ENCODE measurements around the gene SNAPC2.

SNAPC2 gene

DNA sequence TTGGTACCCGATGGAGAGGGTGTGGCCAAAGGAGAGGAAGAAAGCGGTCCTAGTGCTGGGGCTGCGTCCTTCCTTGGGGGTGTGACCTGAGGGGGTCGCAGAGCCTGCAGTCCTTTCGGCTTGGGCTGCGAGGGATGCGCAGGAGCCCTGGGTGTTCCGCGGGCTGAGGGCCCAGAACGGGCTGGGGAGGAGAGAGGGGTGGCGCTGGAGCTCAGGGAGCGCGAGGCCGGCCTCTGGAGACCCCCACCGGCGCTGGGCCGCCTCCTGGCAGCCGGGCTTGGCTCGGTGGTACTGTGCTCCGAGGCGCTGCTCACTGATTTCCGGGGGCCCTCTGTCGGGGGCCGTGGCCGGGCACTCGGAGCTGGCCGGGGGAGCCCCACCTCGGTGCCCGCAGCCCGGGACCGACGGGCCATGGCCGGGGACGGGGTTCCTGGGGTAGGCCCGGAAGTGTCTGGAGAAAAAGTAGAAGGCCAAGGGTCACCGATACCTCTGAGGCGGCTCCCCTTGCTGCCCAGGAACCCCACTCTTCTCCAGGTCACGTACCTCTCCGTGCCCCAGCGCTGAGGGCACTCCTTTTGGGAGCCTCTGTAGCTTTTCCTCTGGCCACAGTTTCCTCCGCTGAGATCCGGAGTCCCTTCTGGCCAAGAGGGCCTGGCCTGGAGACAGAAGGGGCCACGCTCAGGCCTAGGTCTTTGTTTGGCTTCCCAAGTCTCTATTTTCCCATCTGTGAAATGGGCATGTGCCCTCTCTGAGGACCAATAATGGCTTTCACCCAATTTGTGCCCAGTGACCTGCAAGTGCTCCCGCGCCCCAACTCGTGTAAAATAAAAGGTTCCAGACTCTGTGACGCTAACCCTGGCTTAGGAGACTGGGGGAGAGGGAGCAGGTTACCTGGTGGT lies 47.6 kb upstream of the SNAPC2 start:
- no peaks in the 10 kb centered on the region; the same call in 1 of the 2 replicates for H3K27me3 ChIP-seq (ENCODE audit: insufficient read depth, low read depth)
- H3K79me2 ChIP-seq (ENCODE audit: insufficient read depth, low read depth): no peaks in the 10 kb centered on the region
- peak overlapping the region; percentile 77 for H3K4me2 ChIP-seq
- TF ChIP-seq, protein P1, sequence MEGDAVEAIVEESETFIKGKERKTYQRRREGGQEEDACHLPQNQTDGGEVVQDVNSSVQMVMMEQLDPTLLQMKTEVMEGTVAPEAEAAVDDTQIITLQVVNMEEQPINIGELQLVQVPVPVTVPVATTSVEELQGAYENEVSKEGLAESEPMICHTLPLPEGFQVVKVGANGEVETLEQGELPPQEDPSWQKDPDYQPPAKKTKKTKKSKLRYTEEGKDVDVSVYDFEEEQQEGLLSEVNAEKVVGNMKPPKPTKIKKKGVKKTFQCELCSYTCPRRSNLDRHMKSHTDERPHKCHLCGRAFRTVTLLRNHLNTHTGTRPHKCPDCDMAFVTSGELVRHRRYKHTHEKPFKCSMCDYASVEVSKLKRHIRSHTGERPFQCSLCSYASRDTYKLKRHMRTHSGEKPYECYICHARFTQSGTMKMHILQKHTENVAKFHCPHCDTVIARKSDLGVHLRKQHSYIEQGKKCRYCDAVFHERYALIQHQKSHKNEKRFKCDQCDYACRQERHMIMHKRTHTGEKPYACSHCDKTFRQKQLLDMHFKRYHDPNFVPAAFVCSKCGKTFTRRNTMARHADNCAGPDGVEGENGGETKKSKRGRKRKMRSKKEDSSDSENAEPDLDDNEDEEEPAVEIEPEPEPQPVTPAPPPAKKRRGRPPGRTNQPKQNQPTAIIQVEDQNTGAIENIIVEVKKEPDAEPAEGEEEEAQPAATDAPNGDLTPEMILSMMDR (conservative IDR thresholded peaks at IDR 0.05; ENCODE audit: low read depth, low read length): no peak
- H2AFZ ChIP-seq (ENCODE audit: low read depth): peak overlapping the region; percentile 38; the same call in 1 of the 2 replicates
- peaks cover 25% of the 10 kb centered on the region for H3K4me1 ChIP-seq (ENCODE audit: low read depth, poor library complexity, severe bottlenecking)
- H3K4me3 ChIP-seq (IDR thresholded peaks at IDR 0.05; ENCODE audit: insufficient read depth, low read depth, low read length): no peak overlapping the region
- no peak overlapping the region for H3K27ac ChIP-seq
- H4K20me1 ChIP-seq (ENCODE audit: insufficient read depth): no peaks in the 10 kb centered on the region
- H3K36me3 ChIP-seq (ENCODE audit: insufficient read depth): no peaks in the 10 kb centered on the region
- no peak overlapping the region for H3K9ac ChIP-seq

DNA sequence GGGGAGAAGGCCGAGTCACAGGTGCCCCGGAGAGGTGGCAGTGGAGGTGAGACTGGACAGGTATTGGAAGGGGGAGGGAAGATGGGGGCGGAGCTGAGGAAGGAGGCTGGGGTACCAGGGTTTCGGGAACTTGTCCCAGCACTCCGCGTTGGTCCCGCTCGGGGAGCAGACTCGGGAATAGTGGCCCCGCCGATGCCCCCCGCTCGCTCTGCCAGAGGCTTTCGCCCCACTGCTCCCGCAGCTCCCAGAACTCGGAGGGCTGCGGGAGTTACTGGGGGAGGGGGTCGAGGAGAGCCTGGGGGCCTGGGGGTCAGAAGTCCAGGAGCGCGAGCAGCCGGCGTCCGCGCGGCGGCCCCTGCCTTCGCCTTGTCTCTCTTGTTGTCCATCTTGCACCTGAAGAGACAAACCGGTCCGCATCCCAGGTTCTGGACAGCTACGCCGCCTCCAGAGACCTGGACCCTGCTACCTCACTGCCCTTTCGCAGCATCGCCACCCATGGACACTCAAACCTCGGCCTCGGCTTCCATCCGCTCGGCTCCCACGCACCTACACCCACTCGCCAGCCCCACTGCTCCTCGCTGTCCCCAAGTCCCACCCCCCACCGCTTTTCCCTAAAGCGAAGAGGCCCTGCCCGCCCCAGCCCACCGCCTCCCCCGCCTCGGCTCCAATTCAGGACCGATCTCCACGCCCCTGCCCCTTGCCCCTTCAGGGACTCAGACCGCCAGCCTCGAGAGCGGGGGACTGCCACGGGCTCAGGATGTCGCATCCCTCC lies 46.6 kb upstream of the SNAPC2 start:
- H3K27me3 ChIP-seq (ENCODE audit: insufficient read depth, low read depth): no peaks in the 10 kb centered on the region; the same call in 1 of the 2 replicates
- TF ChIP-seq, protein P1 (conservative IDR thresholded peaks at IDR 0.05; ENCODE audit: low read depth, low read length): no peak
- no peaks in the 10 kb centered on the region for H3K36me3 ChIP-seq (ENCODE audit: insufficient read depth)
- H4K20me1 ChIP-seq (ENCODE audit: insufficient read depth): no peaks in the 10 kb centered on the region
- no peak overlapping the region for H3K27ac ChIP-seq
- no peak overlapping the region for H3K9ac ChIP-seq
- no peak overlapping the region for H2AFZ ChIP-seq (ENCODE audit: low read depth)
- H3K4me2 ChIP-seq: no peak overlapping the region
- H3K4me3 ChIP-seq (IDR thresholded peaks at IDR 0.05; ENCODE audit: insufficient read depth, low read depth, low read length): no peak overlapping the region
- peaks cover 22% of the 10 kb centered on the region for H3K4me1 ChIP-seq (ENCODE audit: low read depth, poor library complexity, severe bottlenecking)
- H3K79me2 ChIP-seq (ENCODE audit: insufficient read depth, low read depth): no peaks in the 10 kb centered on the region

DNA sequence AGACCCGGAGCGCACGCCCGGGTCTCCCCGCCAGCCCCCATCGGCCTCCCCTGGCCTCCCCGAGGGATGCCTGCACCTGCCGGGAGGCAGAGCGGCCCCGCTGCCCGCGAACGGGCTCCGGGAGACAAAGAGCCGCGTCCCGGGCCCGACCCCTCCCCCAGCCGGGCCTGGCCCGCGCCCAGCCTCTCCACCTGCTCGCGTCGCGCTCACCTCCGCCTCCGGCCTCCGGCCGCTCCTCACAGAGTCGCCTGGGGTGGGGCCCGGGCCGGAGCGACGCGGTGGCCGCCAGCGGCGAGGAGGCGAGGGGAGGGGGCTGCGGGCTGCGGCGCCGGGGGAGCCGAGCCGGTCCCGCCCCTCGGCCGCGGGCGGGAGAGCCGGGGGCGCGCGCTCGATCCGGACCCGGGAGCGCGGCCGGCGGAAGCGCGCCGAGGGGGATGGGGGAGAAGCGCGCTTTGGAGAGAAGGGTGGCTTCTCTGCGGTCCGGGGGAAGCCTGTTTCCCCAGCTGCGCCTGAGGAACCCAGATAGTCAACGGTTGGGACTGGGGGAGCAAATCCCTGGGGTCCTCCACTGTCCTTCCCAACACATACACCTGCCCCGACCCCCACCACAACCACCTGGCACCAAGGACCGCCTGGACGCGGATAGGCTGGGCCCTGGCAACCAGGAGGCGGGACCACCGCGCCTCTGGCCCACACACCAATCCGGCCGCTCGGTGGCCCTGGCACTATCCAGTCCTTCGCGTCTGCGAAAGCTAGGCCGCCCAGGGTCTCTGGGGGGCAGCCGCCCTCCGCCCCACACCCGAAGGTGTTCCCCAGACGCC lies 45.9 kb upstream of the SNAPC2 start, which contains the start of gene PRR36:
Gene PRR36, minus strand, starts transcription at position 315 of the 821 bp plus-strand sequence. CDS start 701 bp downstream, outside the sequence.
- no peak within 1 kb of the TSS for H3K9ac ChIP-seq
- peaks cover 22% of the 10 kb centered on the region for H3K4me1 ChIP-seq (ENCODE audit: low read depth, poor library complexity, severe bottlenecking)
- no peak within 1 kb of the TSS for H3K27ac ChIP-seq
- no peaks in the 10 kb centered on the region for H3K79me2 ChIP-seq (ENCODE audit: insufficient read depth, low read depth)
- H3K27me3 ChIP-seq (ENCODE audit: insufficient read depth, low read depth): no peaks in the 10 kb centered on the region; the same call in 1 of the 2 replicates
- H3K36me3 ChIP-seq (ENCODE audit: insufficient read depth): no peaks in the 10 kb centered on the region
- TF ChIP-seq, protein P1 (conservative IDR thresholded peaks at IDR 0.05; ENCODE audit: low read depth, low read length): no peak
- H2AFZ ChIP-seq (ENCODE audit: low read depth): no peak within 1 kb of the TSS
- H3K4me2 ChIP-seq: no peak within 1 kb of the TSS
- H4K20me1 ChIP-seq (ENCODE audit: insufficient read depth): no peaks in the 10 kb centered on the region
- no peak within 1 kb of the TSS for H3K4me3 ChIP-seq (IDR thresholded peaks at IDR 0.05; ENCODE audit: insufficient read depth, low read depth, low read length)

DNA sequence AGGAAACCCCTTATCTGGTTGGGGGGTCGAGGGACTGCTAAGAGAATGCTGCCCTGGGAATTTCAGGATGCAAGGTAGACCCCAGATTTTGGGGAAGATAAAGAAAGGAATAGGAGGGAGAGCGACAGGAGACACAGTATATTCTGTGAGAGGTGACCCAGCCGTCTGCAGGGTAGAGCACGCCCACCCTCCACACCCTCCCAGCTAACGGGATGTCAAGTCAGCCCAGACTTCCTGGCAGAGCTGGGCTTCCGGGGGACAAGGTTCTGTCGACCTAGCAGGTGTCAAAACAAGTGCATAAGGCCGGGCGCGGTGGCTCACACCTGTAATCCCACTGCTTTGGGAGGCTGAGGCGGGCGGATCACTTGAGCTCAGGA lies 45.3 kb upstream of the SNAPC2 start:
- TF ChIP-seq, protein P1 (conservative IDR thresholded peaks at IDR 0.05; ENCODE audit: low read depth, low read length): no peak
- no peak overlapping the region for H3K9ac ChIP-seq
- no peak overlapping the region for H3K27ac ChIP-seq
- H3K4me1 ChIP-seq (ENCODE audit: low read depth, poor library complexity, severe bottlenecking): peaks cover 22% of the 10 kb centered on the region
- H3K4me3 ChIP-seq (IDR thresholded peaks at IDR 0.05; ENCODE audit: insufficient read depth, low read depth, low read length): no peak overlapping the region
- H2AFZ ChIP-seq (ENCODE audit: low read depth): no peak overlapping the region
- no peak overlapping the region for H3K4me2 ChIP-seq
- no peaks in the 10 kb centered on the region for H3K79me2 ChIP-seq (ENCODE audit: insufficient read depth, low read depth)
- no peaks in the 10 kb centered on the region; the same call in 1 of the 2 replicates for H3K27me3 ChIP-seq (ENCODE audit: insufficient read depth, low read depth)
- H3K36me3 ChIP-seq (ENCODE audit: insufficient read depth): no peaks in the 10 kb centered on the region
- no peaks in the 10 kb centered on the region for H4K20me1 ChIP-seq (ENCODE audit: insufficient read depth)
